ENCODE data around the gene ARF1. TPM values are rescaled to one million over a fixed set of nuclear protein-coding genes. Genes with fewer than 3 reads are reported as not detected.
A peak's percentile ranks its signal among the peaks of the same experiment; 100 is the strongest.

ARF1 gene
- total and polyA plus RNA-seq, 2 of the 13 experiments (the other 11 are each of a cell fraction or from before 2014, with no cell fraction given): 186 to 327 TPM

- TF ChIP-seq KAT7 (CRISPR knock-in tag; IDR thresholded peaks at IDR 0.05; ENCODE audit: borderline replicate concordance) (peak; percentile 44; the same call in 1 of the 2 replicates), CREB1 (IDR thresholded peaks at IDR 0.05) (peak; percentile 99), CREB1 (CRISPR knock-in tag; IDR thresholded peaks at IDR 0.05) (peak; percentile 95), ARNTL (CRISPR knock-in tag; IDR thresholded peaks at IDR 0.05) (no peak), RFXANK (CRISPR knock-in tag; IDR thresholded peaks at IDR 0.05) (no peak), NONO (IDR thresholded peaks at IDR 0.05) (no peak), NONO (CRISPR knock-in tag; conservative IDR thresholded peaks at IDR 0.05) (peak; percentile 53; the same call in 1 of the 2 replicates), ZNF883 (CRISPR knock-in tag; IDR thresholded peaks at IDR 0.05; ENCODE audit: not compliant biosample characterization) (no peak), U2AF1 (optimal IDR thresholded peaks at IDR 0.05; ENCODE audit: low read depth, low read length) (peak; percentile 72), FOXO1 (CRISPR knock-in tag; IDR thresholded peaks at IDR 0.05) (peak; percentile 45; the same call in 1 of the 2 replicates), SIN3A (IDR thresholded peaks at IDR 0.05; ENCODE audit: borderline replicate concordance, low read depth, low read length) (peak; percentile 79; the same call in 1 of the 2 replicates), CBFB (CRISPR knock-in tag; IDR thresholded peaks at IDR 0.05) (no peak; the same call in 1 of the 2 replicates), ZBTB2 (CRISPR knock-in tag; IDR thresholded peaks at IDR 0.05; ENCODE audit: low read depth) (0 out of 2 replicates have a peak, but pooled peaks have one; percentile 19), ZNF142 (CRISPR knock-in tag; IDR thresholded peaks at IDR 0.05) (peak; percentile 23; the same call in 1 of the 2 replicates), NCOR1 (IDR thresholded peaks at IDR 0.05; ENCODE audit: borderline replicate concordance, low read length) (no peak), ZHX1 (CRISPR knock-in tag; IDR thresholded peaks at IDR 0.05; ENCODE audit: low read depth) (peak; percentile 99), ZNF709 (CRISPR knock-in tag; IDR thresholded peaks at IDR 0.05) (peak; percentile 80), ZFAT (CRISPR knock-in tag; conservative IDR thresholded peaks at IDR 0.05) (no peak), RXRA (CRISPR knock-in tag; IDR thresholded peaks at IDR 0.05) (0 out of 2 replicates have a peak, but pooled peaks have one; percentile 55)
Observed at GRCh38 chr1:228139931-228140723, 57.6 kb downstream of the ARF1 start, which contains the start of gene GUK1 (continued).
